ENCODE data around the gene BRINP3. TPM values are rescaled to one million over a fixed set of nuclear protein-coding genes. Genes with fewer than 3 reads are reported as not detected.

The BRINP3 gene
- polyA plus RNA-seq, 1 donor, result 34.4 TPM

DNA sequence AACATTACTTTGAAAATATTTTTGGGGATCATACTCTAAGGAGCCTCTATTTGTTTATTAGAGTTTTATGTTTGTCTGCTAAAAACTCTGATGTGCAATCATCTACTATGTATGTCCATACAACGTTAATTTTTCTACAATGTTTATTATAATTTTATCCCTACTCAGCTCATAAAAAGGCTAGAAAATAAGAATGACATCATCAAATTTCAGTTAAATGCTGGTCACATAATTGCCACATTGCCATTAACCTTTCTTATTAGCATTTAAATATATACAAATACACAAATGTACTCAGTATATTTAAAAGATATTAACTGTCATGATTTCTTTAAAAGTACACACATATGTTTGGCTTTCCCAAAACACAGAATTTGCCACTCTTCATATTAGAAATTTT is 191.6 kb downstream of the BRINP3 start:
- 88% methylated on average over 1 of the region's 1 CpG for WGBS (ENCODE audit: insufficient coverage, low lambda C conversion rate)
- H3K36me3 ChIP-seq (ENCODE audit: control insufficient read depth, insufficient read depth, low read length), result no peaks in the 10 kb centered on the region
- H3K9me3 ChIP-seq (ENCODE audit: control insufficient read depth, low read depth, low read length), result no peaks in the 10 kb centered on the region
- no peaks in the 10 kb centered on the region for H3K27me3 ChIP-seq (ENCODE audit: control insufficient read depth, insufficient read depth, low read length)
- no peak overlapping the region for H3K27ac ChIP-seq (ENCODE audit: low read length)
- DNase-seq, result no peak
- no peaks in the 10 kb centered on the region for H3K4me1 ChIP-seq (ENCODE audit: control insufficient read depth, insufficient read depth, low read length)
- H3K4me3 ChIP-seq (ENCODE audit: low read length), result no peak overlapping the region

- H3K36me3 ChIP-seq (ENCODE audit: control insufficient read depth, insufficient read depth, low read length), result no peaks in the 10 kb centered on the region
- DNase-seq, result no peak
- H3K27ac ChIP-seq (ENCODE audit: low read length), result no peak overlapping the region
- H3K4me3 ChIP-seq (ENCODE audit: low read length), result no peak overlapping the region
- 100% methylated on average over 2 of the region's 3 CpGs for WGBS (ENCODE audit: insufficient coverage, low lambda C conversion rate)
- H3K27me3 ChIP-seq (ENCODE audit: control insufficient read depth, insufficient read depth, low read length), result no peaks in the 10 kb centered on the region
- H3K9me3 ChIP-seq (ENCODE audit: control insufficient read depth, low read depth, low read length), result no peaks in the 10 kb centered on the region
- no peaks in the 10 kb centered on the region for H3K4me1 ChIP-seq (ENCODE audit: control insufficient read depth, insufficient read depth, low read length)
Observed at GRCh38 chr1:190277107-190277506, 200.6 kb downstream of the BRINP3 start.

- H3K4me1 ChIP-seq (ENCODE audit: control insufficient read depth, insufficient read depth, low read length), result no peaks in the 10 kb centered on the region
- no peak overlapping the region for H3K27ac ChIP-seq (ENCODE audit: low read length)
- H3K4me3 ChIP-seq (ENCODE audit: low read length), result no peak overlapping the region
- no CpG with 5 or more reads among the region's 1 CpG for WGBS (ENCODE audit: insufficient coverage, low lambda C conversion rate)
- H3K36me3 ChIP-seq (ENCODE audit: control insufficient read depth, insufficient read depth, low read length), result no peaks in the 10 kb centered on the region
- no peaks in the 10 kb centered on the region for H3K9me3 ChIP-seq (ENCODE audit: control insufficient read depth, low read depth, low read length)
- H3K27me3 ChIP-seq (ENCODE audit: control insufficient read depth, insufficient read depth, low read length), result no peaks in the 10 kb centered on the region
- no peak for DNase-seq
Observed at GRCh38 chr1:190274721-190275120, 202.9 kb downstream of the BRINP3 start.

GRCh38 chr1:190273161-190273560 is 204.5 kb downstream of the BRINP3 start:
- H3K4me3 ChIP-seq (ENCODE audit: low read length), result no peak overlapping the region
- H3K4me1 ChIP-seq (ENCODE audit: control insufficient read depth, insufficient read depth, low read length), result no peaks in the 10 kb centered on the region
- no peak overlapping the region for H3K27ac ChIP-seq (ENCODE audit: low read length)
- H3K9me3 ChIP-seq (ENCODE audit: control insufficient read depth, low read depth, low read length), result no peaks in the 10 kb centered on the region
- H3K27me3 ChIP-seq (ENCODE audit: control insufficient read depth, insufficient read depth, low read length), result no peaks in the 10 kb centered on the region
- no peaks in the 10 kb centered on the region for H3K36me3 ChIP-seq (ENCODE audit: control insufficient read depth, insufficient read depth, low read length)
- no peak for DNase-seq
- 80% methylated on average over 1 of the region's 2 CpGs for WGBS (ENCODE audit: insufficient coverage, low lambda C conversion rate)

DNA sequence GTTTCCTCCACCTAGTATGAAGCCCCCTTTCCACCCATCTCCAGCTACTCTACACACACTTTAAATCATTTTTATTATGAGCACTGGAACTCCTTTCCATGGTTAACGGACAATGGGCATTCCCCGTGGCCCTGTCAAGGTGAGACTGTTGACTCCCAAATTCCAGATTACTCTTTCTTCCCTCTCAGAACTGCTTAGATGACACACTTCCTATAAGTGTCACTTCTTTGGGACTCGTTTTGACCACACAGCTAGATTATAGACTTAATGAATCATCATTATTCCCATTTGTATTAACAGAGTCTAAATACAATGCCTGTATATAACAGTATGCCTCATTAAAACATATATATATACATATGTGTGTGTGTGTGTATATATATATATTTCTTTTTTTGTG is 215.1 kb downstream of the BRINP3 start:
- no peak for DNase-seq
- H3K4me3 ChIP-seq (ENCODE audit: low read length), result no peak overlapping the region
- H3K4me1 ChIP-seq (ENCODE audit: control insufficient read depth, insufficient read depth, low read length), result no peaks in the 10 kb centered on the region
- H3K27me3 ChIP-seq (ENCODE audit: control insufficient read depth, insufficient read depth, low read length), result no peaks in the 10 kb centered on the region
- no CpG with 5 or more reads among the region's 3 CpGs for WGBS (ENCODE audit: insufficient coverage, low lambda C conversion rate)
- no peak overlapping the region for H3K27ac ChIP-seq (ENCODE audit: low read length)
- no peaks in the 10 kb centered on the region for H3K36me3 ChIP-seq (ENCODE audit: control insufficient read depth, insufficient read depth, low read length)
- H3K9me3 ChIP-seq (ENCODE audit: control insufficient read depth, low read depth, low read length), result no peaks in the 10 kb centered on the region

GRCh38 chr1:190259424-190259823 is 218.2 kb downstream of the BRINP3 start:
- H3K27me3 ChIP-seq (ENCODE audit: control insufficient read depth, insufficient read depth, low read length), result no peaks in the 10 kb centered on the region
- H3K27ac ChIP-seq (ENCODE audit: low read length), result no peak overlapping the region
- WGBS (ENCODE audit: insufficient coverage, low lambda C conversion rate), result no CpG with 5 or more reads among the region's 1 CpG
- H3K9me3 ChIP-seq (ENCODE audit: control insufficient read depth, low read depth, low read length), result no peaks in the 10 kb centered on the region
- DNase-seq, result no peak
- no peak overlapping the region for H3K4me3 ChIP-seq (ENCODE audit: low read length)
- no peaks in the 10 kb centered on the region for H3K4me1 ChIP-seq (ENCODE audit: control insufficient read depth, insufficient read depth, low read length)
- no peaks in the 10 kb centered on the region for H3K36me3 ChIP-seq (ENCODE audit: control insufficient read depth, insufficient read depth, low read length)

GRCh38 chr1:190258003-190258402 is 219.7 kb downstream of the BRINP3 start:
- no peaks in the 10 kb centered on the region for H3K9me3 ChIP-seq (ENCODE audit: control insufficient read depth, low read depth, low read length)
- no peaks in the 10 kb centered on the region for H3K4me1 ChIP-seq (ENCODE audit: control insufficient read depth, insufficient read depth, low read length)
- no peak overlapping the region for H3K4me3 ChIP-seq (ENCODE audit: low read length)
- H3K27ac ChIP-seq (ENCODE audit: low read length), result no peak overlapping the region
- H3K27me3 ChIP-seq (ENCODE audit: control insufficient read depth, insufficient read depth, low read length), result no peaks in the 10 kb centered on the region
- no peak for DNase-seq
- WGBS (ENCODE audit: insufficient coverage, low lambda C conversion rate), result 100% methylated on average over 1 of the region's 6 CpGs
- H3K36me3 ChIP-seq (ENCODE audit: control insufficient read depth, insufficient read depth, low read length), result no peaks in the 10 kb centered on the region

DNA sequence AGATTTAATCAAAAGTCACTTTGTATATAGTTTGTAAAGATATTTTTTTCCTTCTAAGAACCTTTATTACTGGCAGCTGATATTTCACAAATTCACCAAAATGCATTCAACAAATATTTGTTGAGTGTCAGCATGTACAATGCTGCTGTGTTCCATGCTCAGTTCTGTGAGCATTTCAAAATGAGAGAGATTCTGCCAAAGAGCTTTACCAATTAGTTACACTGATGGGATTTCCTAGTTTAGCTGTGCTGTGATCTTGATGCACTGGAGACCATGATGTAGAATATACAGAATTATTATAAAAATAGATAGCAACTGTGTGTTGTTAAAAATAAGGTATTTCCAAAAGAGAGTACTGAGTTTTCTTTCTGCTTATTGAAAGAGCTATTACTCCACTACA is 225.6 kb downstream of the BRINP3 start:
- H3K27ac ChIP-seq (ENCODE audit: low read length), result no peak overlapping the region
- H3K9me3 ChIP-seq (ENCODE audit: control insufficient read depth, low read depth, low read length), result no peaks in the 10 kb centered on the region
- H3K4me1 ChIP-seq (ENCODE audit: control insufficient read depth, insufficient read depth, low read length), result no peaks in the 10 kb centered on the region
- no peaks in the 10 kb centered on the region for H3K36me3 ChIP-seq (ENCODE audit: control insufficient read depth, insufficient read depth, low read length)
- H3K27me3 ChIP-seq (ENCODE audit: control insufficient read depth, insufficient read depth, low read length), result no peaks in the 10 kb centered on the region
- no peak overlapping the region for H3K4me3 ChIP-seq (ENCODE audit: low read length)
- DNase-seq, result no peak

DNA sequence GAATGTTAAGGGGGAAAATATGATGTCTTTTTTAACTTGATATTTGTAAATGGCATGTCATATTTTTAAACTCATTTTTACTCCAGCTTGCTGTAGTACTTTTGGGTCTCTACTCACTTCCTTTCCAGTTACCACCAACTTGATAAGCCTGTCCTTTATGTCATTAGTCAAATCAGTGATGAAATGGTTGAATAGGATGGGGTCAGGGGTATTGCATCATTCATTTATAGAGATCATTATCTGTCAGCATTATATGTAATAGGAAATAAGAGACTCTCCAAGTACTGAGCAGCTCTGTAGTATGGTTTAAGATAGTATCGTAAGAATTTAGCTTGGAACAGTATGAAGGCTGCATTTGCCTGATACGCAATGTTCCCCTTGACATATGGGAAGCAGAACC is 227.3 kb downstream of the BRINP3 start:
- no CpG with 5 or more reads among the region's 2 CpGs for WGBS (ENCODE audit: insufficient coverage, low lambda C conversion rate)
- Histone ChIP-seq H3K4me3 (ENCODE audit: low read length) (no peak overlapping the region), H3K27me3 (ENCODE audit: control insufficient read depth, insufficient read depth, low read length) (no peaks in the 10 kb centered on the region), H3K9me3 (ENCODE audit: control insufficient read depth, low read depth, low read length) (no peaks in the 10 kb centered on the region), H3K36me3 (ENCODE audit: control insufficient read depth, insufficient read depth, low read length) (no peaks in the 10 kb centered on the region), H3K4me1 (ENCODE audit: control insufficient read depth, insufficient read depth, low read length) (no peaks in the 10 kb centered on the region), H3K27ac (ENCODE audit: low read length) (no peak overlapping the region)
- no peak for DNase-seq

GRCh38 chr1:190244406-190244805 is 233.3 kb downstream of the BRINP3 start:
- whole genome bisulfite sequencing (ENCODE audit: insufficient coverage, low lambda C conversion rate), result no CpG with 5 or more reads among the region's 4 CpGs
- H3K4me1 ChIP-seq (ENCODE audit: control insufficient read depth, insufficient read depth, low read length), result no peaks in the 10 kb centered on the region
- H3K4me3 ChIP-seq (ENCODE audit: low read length), result no peak overlapping the region
- no peak for DNase-seq
- H3K27ac ChIP-seq (ENCODE audit: low read length), result no peak overlapping the region
- no peaks in the 10 kb centered on the region for H3K9me3 ChIP-seq (ENCODE audit: control insufficient read depth, low read depth, low read length)
- no peaks in the 10 kb centered on the region for H3K36me3 ChIP-seq (ENCODE audit: control insufficient read depth, insufficient read depth, low read length)
- H3K27me3 ChIP-seq (ENCODE audit: control insufficient read depth, insufficient read depth, low read length), result no peaks in the 10 kb centered on the region

- H3K4me3 ChIP-seq (ENCODE audit: low read length), result no peak overlapping the region
- no peaks in the 10 kb centered on the region for H3K36me3 ChIP-seq (ENCODE audit: control insufficient read depth, insufficient read depth, low read length)
- no peak for DNase-seq
- H3K4me1 ChIP-seq (ENCODE audit: control insufficient read depth, insufficient read depth, low read length), result no peaks in the 10 kb centered on the region
- no peak overlapping the region for H3K27ac ChIP-seq (ENCODE audit: low read length)
- H3K27me3 ChIP-seq (ENCODE audit: control insufficient read depth, insufficient read depth, low read length), result no peaks in the 10 kb centered on the region
- H3K9me3 ChIP-seq (ENCODE audit: control insufficient read depth, low read depth, low read length), result no peaks in the 10 kb centered on the region
Observed at GRCh38 chr1:190243056-190243455, 234.6 kb downstream of the BRINP3 start.

All from large intestine (tissue), 3 donors.